CD4-positive, alpha-beta T cell treated with Interleukin-15 for 4 hours (primary cell): Measurements from ENCODE around the gene TSPAN7.

Experiments
- DNase-seq: peaks from one replicate; pipeline ENCODE4 v3.0.0-alpha.2; 2020; ENCODE audit warnings: low spot score

The TSPAN7 gene

GRCh38 chrX:38694394-38694793, 133.1 kb downstream of the TSPAN7 start:
- DNase-seq = no peak

DNA sequence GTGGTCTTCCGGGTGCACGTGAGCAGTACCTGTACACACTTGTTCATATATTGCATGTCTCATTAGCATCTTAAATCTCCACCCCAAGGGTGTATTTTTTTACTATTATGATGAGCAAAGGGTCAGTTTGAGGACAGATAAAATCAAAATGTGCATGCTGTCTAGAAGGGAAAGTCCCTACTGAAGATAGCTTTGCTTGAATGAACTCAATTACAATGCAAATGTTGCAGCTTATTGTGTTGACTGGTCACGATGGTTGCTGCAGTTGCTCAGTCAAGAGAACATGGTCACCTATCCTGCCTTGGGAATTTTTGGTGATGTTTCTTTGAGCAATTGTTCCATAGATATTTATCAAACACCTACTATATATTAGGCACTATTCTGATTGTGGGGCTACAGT, 136.1 kb downstream of the TSPAN7 start:
- no peak for DNase-seq

GRCh38 chrX:38699121-38699520, 137.8 kb downstream of the TSPAN7 start:
- no peak for DNase-seq

GRCh38 chrX:38699696-38700095, 138.4 kb downstream of the TSPAN7 start:
- no peak for DNase-seq

DNA sequence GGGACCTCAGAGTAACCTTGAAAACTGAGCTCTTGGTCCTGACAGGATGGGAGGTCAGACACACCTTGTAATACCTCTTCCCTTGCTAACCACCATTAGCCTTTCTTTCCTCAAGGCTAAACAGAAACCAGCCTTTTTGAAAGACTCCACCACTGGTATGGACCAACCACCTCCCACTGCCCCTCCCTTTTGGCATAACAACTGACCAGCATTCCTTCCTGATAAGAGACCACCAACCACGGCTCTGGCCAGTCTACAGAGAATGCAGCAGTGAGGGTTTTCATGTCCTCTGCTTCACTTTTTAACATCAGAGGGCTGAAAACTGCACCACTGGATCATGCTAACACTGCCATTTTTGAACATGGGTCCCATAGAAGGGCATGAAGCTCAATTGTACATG, 139.7 kb downstream of the TSPAN7 start:
- DNase-seq = no peak

DNA sequence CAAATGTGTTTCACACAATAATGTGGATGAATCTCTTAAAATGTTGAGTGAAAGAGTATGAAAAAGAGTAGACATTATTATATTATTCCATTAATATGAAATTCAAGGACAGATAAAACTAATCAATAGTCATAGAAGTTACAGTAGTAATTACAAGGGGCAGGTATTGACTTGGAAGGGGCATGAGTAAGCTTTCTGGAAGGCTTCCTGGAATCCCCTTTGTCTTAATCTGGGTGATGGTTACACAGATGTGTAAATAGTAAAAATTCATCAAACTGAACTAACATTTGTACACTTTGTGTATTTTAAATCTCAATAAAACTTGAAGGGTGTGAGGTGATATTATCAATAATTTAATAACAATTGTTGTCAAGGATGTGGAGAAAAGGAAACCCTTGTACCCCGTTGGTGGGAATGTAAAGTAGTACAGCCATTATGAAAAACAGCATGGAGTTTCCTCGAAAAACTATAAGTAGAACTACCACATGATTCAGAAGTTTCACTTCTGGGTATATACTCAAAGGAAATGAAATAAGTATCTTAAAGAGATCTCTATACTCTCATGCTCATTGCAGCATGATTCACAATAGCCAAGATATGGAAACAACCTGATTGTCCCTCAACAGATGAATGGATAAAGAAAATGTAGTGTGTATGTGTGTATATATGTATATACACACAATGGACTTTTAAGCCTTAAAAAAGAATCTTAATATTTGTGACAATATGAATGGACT, 143.0 kb downstream of the TSPAN7 start:
- no peak for DNase-seq

DNA sequence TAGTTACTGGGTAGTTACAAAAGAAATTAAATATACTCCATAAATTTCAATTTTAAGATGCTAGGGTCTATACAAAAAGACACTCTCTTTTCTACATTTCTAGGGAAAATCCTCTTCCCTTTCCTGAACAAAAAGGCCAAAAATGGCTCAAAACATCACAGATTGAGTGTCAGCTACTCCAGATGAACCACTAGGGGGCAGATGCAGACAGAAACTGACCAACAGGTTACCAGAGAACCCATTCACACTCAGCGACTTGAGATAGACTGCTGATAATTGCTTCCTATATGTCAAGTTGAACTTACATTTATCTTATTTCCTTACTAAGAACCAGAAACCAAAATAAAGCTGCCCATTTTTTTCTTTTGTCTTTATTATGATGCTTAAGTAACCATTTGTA, 156.5 kb downstream of the TSPAN7 start:
- DNase-seq = no peak

DNA sequence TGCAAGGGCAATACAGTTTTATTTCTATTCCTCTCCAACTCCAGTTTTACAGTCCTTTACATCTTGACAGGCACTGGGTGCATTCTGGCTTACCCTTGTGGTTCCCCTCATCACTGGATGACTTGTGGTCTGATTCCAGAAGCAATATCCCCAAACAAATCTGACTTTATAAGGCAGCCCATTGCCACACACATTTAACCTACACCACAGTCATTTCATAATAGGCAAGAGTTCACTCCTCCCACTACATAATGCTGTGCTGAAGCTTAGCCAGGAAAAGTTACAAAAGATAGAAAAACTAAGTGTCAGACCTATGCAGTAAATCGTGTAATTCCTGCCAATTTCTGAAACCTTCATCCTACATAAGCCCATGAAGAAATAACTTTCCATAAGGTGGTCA, 157.0 kb downstream of the TSPAN7 start:
- DNase-seq = no peak

- no peak for DNase-seq
Measured at GRCh38 chrX:38726612-38727011, 165.3 kb downstream of the TSPAN7 start.

GRCh38 chrX:38727668-38728067, 166.3 kb downstream of the TSPAN7 start:
- DNase-seq = no peak

- DNase-seq = no peak
Measured at GRCh38 chrX:38732866-38733265, 171.5 kb downstream of the TSPAN7 start.
